ENCODE measurements around the gene ELANE.
"Not testable (repeated sequence)": the region's sequence is repeated elsewhere in the genome, so short reads cannot be mapped to it uniquely, and the experiment has no call there.

The ELANE gene

GRCh38 chr19:813219-814151 is 38.6 kb upstream of the ELANE start:
- DNase-seq (ENCODE audit: extremely low spot score, insufficient read length, low read depth) = no peak
- no peak for FAIRE-seq

GRCh38 chr19:814152-815078 is 37.7 kb upstream of the ELANE start:
- DNase-seq (ENCODE audit: extremely low spot score, insufficient read length, low read depth) = no peak
- FAIRE-seq = no peak

- FAIRE-seq = no peak
- DNase-seq (ENCODE audit: extremely low spot score, insufficient read length, low read depth) = no peak
Measured at GRCh38 chr19:815079-815774, 36.9 kb upstream of the ELANE start.

GRCh38 chr19:815775-816499 is 36.2 kb upstream of the ELANE start:
- no peak for DNase-seq (ENCODE audit: extremely low spot score, insufficient read length, low read depth)
- FAIRE-seq = no peak

- no peak for FAIRE-seq
- DNase-seq (ENCODE audit: extremely low spot score, insufficient read length, low read depth) = no peak
Measured at GRCh38 chr19:816500-816857, 35.6 kb upstream of the ELANE start.

- DNase-seq (ENCODE audit: extremely low spot score, insufficient read length, low read depth); FAIRE-seq: not testable (repeated sequence)
Measured at GRCh38 chr19:820212-820611, 31.9 kb upstream of the ELANE start.

- DNase-seq (ENCODE audit: extremely low spot score, insufficient read length, low read depth) (no peak), FAIRE-seq (no peak)
Measured at GRCh38 chr19:821231-821824, 30.8 kb upstream of the ELANE start.

- DNase-seq (ENCODE audit: extremely low spot score, insufficient read length, low read depth) (no peak), FAIRE-seq (no peak)
Measured at GRCh38 chr19:821825-822503, 30.1 kb upstream of the ELANE start, which contains the start of gene PLPPR3. Gene PLPPR3 (minus strand): TSS chr19:821955. CDS start chr19:821559, 396 bp downstream.

- DNase-seq (ENCODE audit: extremely low spot score, insufficient read length, low read depth) (no peak), FAIRE-seq (no peak)
Measured at GRCh38 chr19:823565-824121, 28.5 kb upstream of the ELANE start.

- no peak for FAIRE-seq
- no peak for DNase-seq (ENCODE audit: extremely low spot score, insufficient read length, low read depth)
Measured at GRCh38 chr19:824885-825284, 27.2 kb upstream of the ELANE start.

- DNase-seq (ENCODE audit: extremely low spot score, insufficient read length, low read depth) (no peak), FAIRE-seq (no peak)
Measured at GRCh38 chr19:825897-826644, 26.0 kb upstream of the ELANE start.

- DNase-seq (ENCODE audit: extremely low spot score, insufficient read length, low read depth) (no peak), FAIRE-seq (no peak)
Measured at GRCh38 chr19:827314-827709, 24.8 kb upstream of the ELANE start.

GRCh38 chr19:827710-828321 is 24.3 kb upstream of the ELANE start, which contains the start of gene AZU1:
Gene AZU1 (plus strand): TSS chr19:827837. CDS start chr19:827847, 10 bp downstream.
- DNase-seq (ENCODE audit: extremely low spot score, insufficient read length, low read depth) (no peak), FAIRE-seq (no peak)

- DNase-seq (ENCODE audit: extremely low spot score, insufficient read length, low read depth) (no peak), FAIRE-seq (no peak)
Measured at GRCh38 chr19:829129-829758, 22.9 kb upstream of the ELANE start.

GRCh38 chr19:831407-832369 is 20.4 kb upstream of the ELANE start:
- no peak for DNase-seq (ENCODE audit: extremely low spot score, insufficient read length, low read depth)
- no peak for FAIRE-seq

- DNase-seq (ENCODE audit: extremely low spot score, insufficient read length, low read depth) = no peak
- no peak for FAIRE-seq
Measured at GRCh38 chr19:834216-834615, 17.9 kb upstream of the ELANE start.
